ENCODE data around the gene RPS6KA3.

The RPS6KA3 gene

DNA sequence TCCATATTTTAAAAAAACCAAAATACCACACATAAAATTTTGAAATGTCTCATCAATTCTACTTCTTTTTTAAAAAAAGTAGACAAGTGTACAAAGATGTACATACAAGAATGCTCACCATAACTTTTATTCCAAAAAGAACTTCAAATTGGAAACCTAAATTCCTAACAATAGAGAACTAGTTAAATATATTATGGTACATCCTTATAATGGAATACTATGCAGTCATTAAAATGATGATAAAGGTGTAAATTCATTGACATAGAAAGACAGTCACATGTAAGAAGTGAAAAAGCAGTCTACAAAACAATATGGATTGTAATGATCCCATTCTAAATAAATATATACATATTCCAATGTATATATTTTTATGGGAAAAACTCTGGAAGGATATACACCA lies 31.0 kb downstream of the RPS6KA3 start:
- H3K4me1 ChIP-seq (ENCODE audit: insufficient read depth, low read length): no peaks in the 10 kb centered on the region
- H4K20me1 ChIP-seq (ENCODE audit: insufficient read depth, low read length): 0 out of 2 replicates have a peak, but pooled peaks cover 3% of the 10 kb centered on the region
- no peaks in the 10 kb centered on the region for H3K9me3 ChIP-seq (ENCODE audit: insufficient read depth, low read length, severe bottlenecking)
- peaks cover 47% of the 10 kb centered on the region for H3K79me2 ChIP-seq (ENCODE audit: insufficient read depth, low read length)
- ATAC-seq (ENCODE audit: insufficient read depth, low read depth) (no peak), DNase-seq (no peak)
- TF ChIP-seq EZH2 (IDR thresholded peaks at IDR 0.05; ENCODE audit: borderline replicate concordance, low read depth, low read length, severe bottlenecking): no peak
- TF ChIP-seq, protein P1, sequence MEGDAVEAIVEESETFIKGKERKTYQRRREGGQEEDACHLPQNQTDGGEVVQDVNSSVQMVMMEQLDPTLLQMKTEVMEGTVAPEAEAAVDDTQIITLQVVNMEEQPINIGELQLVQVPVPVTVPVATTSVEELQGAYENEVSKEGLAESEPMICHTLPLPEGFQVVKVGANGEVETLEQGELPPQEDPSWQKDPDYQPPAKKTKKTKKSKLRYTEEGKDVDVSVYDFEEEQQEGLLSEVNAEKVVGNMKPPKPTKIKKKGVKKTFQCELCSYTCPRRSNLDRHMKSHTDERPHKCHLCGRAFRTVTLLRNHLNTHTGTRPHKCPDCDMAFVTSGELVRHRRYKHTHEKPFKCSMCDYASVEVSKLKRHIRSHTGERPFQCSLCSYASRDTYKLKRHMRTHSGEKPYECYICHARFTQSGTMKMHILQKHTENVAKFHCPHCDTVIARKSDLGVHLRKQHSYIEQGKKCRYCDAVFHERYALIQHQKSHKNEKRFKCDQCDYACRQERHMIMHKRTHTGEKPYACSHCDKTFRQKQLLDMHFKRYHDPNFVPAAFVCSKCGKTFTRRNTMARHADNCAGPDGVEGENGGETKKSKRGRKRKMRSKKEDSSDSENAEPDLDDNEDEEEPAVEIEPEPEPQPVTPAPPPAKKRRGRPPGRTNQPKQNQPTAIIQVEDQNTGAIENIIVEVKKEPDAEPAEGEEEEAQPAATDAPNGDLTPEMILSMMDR (IDR thresholded peaks at IDR 0.05; ENCODE audit: borderline replicate concordance, extremely low read depth, low read length, poor library complexity, severe bottlenecking): no peak
- H3K4me2 ChIP-seq (ENCODE audit: insufficient read depth, low read length): no peak overlapping the region
- H3K9ac ChIP-seq (ENCODE audit: low read depth, low read length): no peak overlapping the region
- H3K4me3 ChIP-seq (ENCODE audit: low read depth in 1 of 2, low read length in 2 of 2): no peak overlapping the region
- peaks cover 14% of the 10 kb centered on the region for H3K36me3 ChIP-seq (ENCODE audit: insufficient read depth, low read length)
- H3K27me3 ChIP-seq (ENCODE audit: insufficient read depth, low read length, poor library complexity): no peaks in the 10 kb centered on the region
- H3K27ac ChIP-seq (ENCODE audit: low read length): no peak overlapping the region
- H2AFZ ChIP-seq (ENCODE audit: low read depth, low read length): no peak overlapping the region

DNA sequence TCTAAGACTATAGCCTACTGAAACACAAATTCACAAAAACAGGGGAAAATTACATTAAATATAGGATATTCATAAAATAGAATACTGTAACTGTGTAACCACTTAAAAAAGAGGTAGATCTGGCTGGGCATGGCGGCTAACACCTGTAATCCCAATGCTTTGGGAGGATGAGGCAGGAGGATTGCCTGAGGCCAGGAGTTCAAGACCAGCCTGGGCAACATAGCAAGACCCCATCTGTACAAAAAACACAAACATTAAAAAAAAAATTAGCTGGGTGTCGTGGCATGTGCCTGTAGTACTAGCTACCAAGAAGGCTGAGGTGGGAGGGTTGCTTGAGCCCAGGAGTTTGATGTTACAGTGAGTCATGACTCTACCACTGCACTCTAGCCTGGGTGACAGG lies 33.4 kb downstream of the RPS6KA3 start:
- Histone ChIP-seq H3K27me3 (ENCODE audit: insufficient read depth, low read length, poor library complexity) (no peaks in the 10 kb centered on the region), H3K27ac (ENCODE audit: low read length) (no peak overlapping the region), H3K79me2 (ENCODE audit: insufficient read depth, low read length) (peaks cover 38% of the 10 kb centered on the region), H3K4me2 (ENCODE audit: insufficient read depth, low read length) (no peak overlapping the region), H3K9me3 (ENCODE audit: insufficient read depth, low read length, severe bottlenecking) (no peaks in the 10 kb centered on the region), H3K4me3 (ENCODE audit: low read depth in 1 of 2, low read length in 2 of 2) (no peak overlapping the region), H2AFZ (ENCODE audit: low read depth, low read length) (no peak overlapping the region), H3K9ac (ENCODE audit: low read depth, low read length) (no peak overlapping the region), H3K4me1 (ENCODE audit: insufficient read depth, low read length) (no peaks in the 10 kb centered on the region), H3K36me3 (ENCODE audit: insufficient read depth, low read length) (peaks cover 18% of the 10 kb centered on the region), H4K20me1 (ENCODE audit: insufficient read depth, low read length) (0 out of 2 replicates have a peak, but pooled peaks cover 3% of the 10 kb centered on the region)
- no peak for ATAC-seq (ENCODE audit: insufficient read depth, low read depth)
- no peak for TF ChIP-seq EZH2 (IDR thresholded peaks at IDR 0.05; ENCODE audit: borderline replicate concordance, low read depth, low read length, severe bottlenecking)
- TF ChIP-seq, protein P1 (IDR thresholded peaks at IDR 0.05; ENCODE audit: borderline replicate concordance, extremely low read depth, low read length, poor library complexity, severe bottlenecking): no peak
- no peak for DNase-seq

DNA sequence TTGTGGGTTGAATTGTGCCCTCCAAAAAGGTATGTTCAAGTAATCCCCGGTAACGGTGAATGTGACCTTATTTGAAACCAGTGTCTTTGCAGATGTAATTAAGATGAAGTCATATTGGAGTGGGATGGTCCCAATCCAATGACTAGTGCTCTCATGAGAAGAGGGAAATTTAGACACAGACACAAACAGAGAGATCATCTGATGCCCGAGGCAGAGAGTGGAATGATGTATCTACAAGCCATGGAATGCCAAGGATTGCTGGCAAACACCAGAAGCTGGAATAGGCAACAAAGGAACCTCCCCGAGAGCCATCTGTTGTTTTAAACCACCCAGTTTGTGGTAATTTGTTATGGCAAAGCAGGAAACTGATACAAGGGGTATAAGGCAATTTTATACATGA lies 35.1 kb downstream of the RPS6KA3 start:
- Histone ChIP-seq H4K20me1 (ENCODE audit: insufficient read depth, low read length) (0 out of 2 replicates have a peak, but pooled peaks cover 3% of the 10 kb centered on the region), H3K4me1 (ENCODE audit: insufficient read depth, low read length) (no peaks in the 10 kb centered on the region), H3K36me3 (ENCODE audit: insufficient read depth, low read length) (peaks cover 18% of the 10 kb centered on the region), H3K27me3 (ENCODE audit: insufficient read depth, low read length, poor library complexity) (no peaks in the 10 kb centered on the region), H2AFZ (ENCODE audit: low read depth, low read length) (no peak overlapping the region), H3K27ac (ENCODE audit: low read length) (no peak overlapping the region), H3K4me2 (ENCODE audit: insufficient read depth, low read length) (no peak overlapping the region), H3K79me2 (ENCODE audit: insufficient read depth, low read length) (peaks cover 24% of the 10 kb centered on the region), H3K4me3 (ENCODE audit: low read depth in 1 of 2, low read length in 2 of 2) (no peak overlapping the region), H3K9ac (ENCODE audit: low read depth, low read length) (no peak overlapping the region), H3K9me3 (ENCODE audit: insufficient read depth, low read length, severe bottlenecking) (no peaks in the 10 kb centered on the region)
- no peak for ATAC-seq (ENCODE audit: insufficient read depth, low read depth)
- DNase-seq: no peak
- TF ChIP-seq, protein P1 (IDR thresholded peaks at IDR 0.05; ENCODE audit: borderline replicate concordance, extremely low read depth, low read length, poor library complexity, severe bottlenecking): no peak
- TF ChIP-seq EZH2 (IDR thresholded peaks at IDR 0.05; ENCODE audit: borderline replicate concordance, low read depth, low read length, severe bottlenecking): no peak

DNA sequence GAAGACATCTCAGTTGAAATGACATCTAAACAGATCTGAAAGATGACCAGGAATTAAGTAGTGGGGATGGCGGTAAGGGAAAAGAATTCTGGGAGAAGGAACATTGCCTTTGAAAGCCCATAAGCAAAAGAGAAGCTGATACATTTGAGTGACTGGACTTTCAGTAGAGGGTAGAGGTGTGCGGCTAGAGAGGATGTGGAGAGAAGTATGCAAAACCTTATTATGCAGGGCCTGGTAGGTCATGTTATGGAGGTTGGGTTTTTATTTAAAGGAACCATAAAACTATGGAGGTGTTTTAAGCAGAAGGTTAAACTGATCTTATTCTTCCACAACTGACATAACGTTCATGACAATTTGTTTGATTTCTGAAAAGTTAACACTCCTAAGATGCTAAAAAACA lies 36.3 kb downstream of the RPS6KA3 start:
- Histone ChIP-seq H3K4me1 (ENCODE audit: insufficient read depth, low read length) (no peaks in the 10 kb centered on the region), H3K27ac (ENCODE audit: low read length) (no peak overlapping the region), H3K4me3 (ENCODE audit: low read depth in 1 of 2, low read length in 2 of 2) (no peak overlapping the region), H4K20me1 (ENCODE audit: insufficient read depth, low read length) (no peaks in the 10 kb centered on the region), H2AFZ (ENCODE audit: low read depth, low read length) (no peak overlapping the region), H3K9ac (ENCODE audit: low read depth, low read length) (no peak overlapping the region), H3K79me2 (ENCODE audit: insufficient read depth, low read length) (peaks cover 17% of the 10 kb centered on the region; the same call in 1 of the 2 replicates), H3K4me2 (ENCODE audit: insufficient read depth, low read length) (no peak overlapping the region), H3K27me3 (ENCODE audit: insufficient read depth, low read length, poor library complexity) (no peaks in the 10 kb centered on the region), H3K9me3 (ENCODE audit: insufficient read depth, low read length, severe bottlenecking) (no peaks in the 10 kb centered on the region), H3K36me3 (ENCODE audit: insufficient read depth, low read length) (peaks cover 18% of the 10 kb centered on the region)
- no peak for DNase-seq
- TF ChIP-seq, protein P1 (IDR thresholded peaks at IDR 0.05; ENCODE audit: borderline replicate concordance, extremely low read depth, low read length, poor library complexity, severe bottlenecking): no peak
- TF ChIP-seq EZH2 (IDR thresholded peaks at IDR 0.05; ENCODE audit: borderline replicate concordance, low read depth, low read length, severe bottlenecking): no peak
- no peak for ATAC-seq (ENCODE audit: insufficient read depth, low read depth)
